Karpas-422 (cell line): Measurements from ENCODE around the gene SHC4. TPM values are rescaled to one million over a fixed set of nuclear protein-coding genes. Genes with fewer than 3 reads are reported as not detected.
"Not testable (repeated sequence)": the region's sequence is repeated elsewhere in the genome, so short reads cannot be mapped to it uniquely, and the experiment has no call there.

Experiments
- DNase-seq: peaks from one replicate; pipeline ENCODE4 v3.0.0-alpha.2; 2015
- H2AFZ ChIP-seq: fragments of 200-600 bp; sonication (generic); 2 replicates; pipeline ENCODE4 v1.6.1; 2014; ENCODE audit warnings: antibody characterized with exemption, low read length, mixed read lengths
- H3K27ac ChIP-seq: fragments of 200-600 bp; sonication (generic); 2 replicates; pipeline ENCODE4 v1.5.1; 2014; ENCODE audit warnings: mild to moderate bottlenecking, low read length, moderate library complexity
- H3K27me3 ChIP-seq: fragments of 200-600 bp; sonication (generic); 2 replicates; pipeline ENCODE4 v1.6.1; 2014; ENCODE audit warnings: low read length, mixed read lengths
- H3K36me3 ChIP-seq: fragments of 200-600 bp; sonication (generic); 2 replicates; pipeline ENCODE4 v1.6.1; 2014; ENCODE audit warnings: low read length, mixed read lengths; ENCODE audit not compliant: insufficient read depth
- H3K4me1 ChIP-seq: fragments of 200-600 bp; sonication (generic); 2 replicates; pipeline ENCODE4 v1.6.1; 2014; ENCODE audit warnings: mild to moderate bottlenecking, low read length, mixed read lengths
- H3K4me2 ChIP-seq: fragments of 200-600 bp; sonication (generic); 2 replicates; pipeline ENCODE4 v1.6.1; 2014; ENCODE audit warnings: low read length, low read depth, mild to moderate bottlenecking; ENCODE audit not compliant: poor library complexity, severe bottlenecking
- H3K4me3 ChIP-seq: fragments of 200-600 bp; sonication (generic); 2 replicates; pipeline ENCODE4 v1.5.1; 2014; ENCODE audit warnings: mild to moderate bottlenecking, antibody characterized with exemption, low read length, mixed read lengths
- H3K79me2 ChIP-seq: fragments of 200-600 bp; sonication (generic); 2 replicates; pipeline ENCODE4 v1.6.1; 2014; ENCODE audit warnings: mild to moderate bottlenecking, low read length, mixed read lengths
- H3K9ac ChIP-seq: fragments of 200-600 bp; sonication (generic); 2 replicates; pipeline ENCODE4 v1.6.0; 2014; ENCODE audit warnings: low read length
- H3K9me2 ChIP-seq: fragments of 200-600 bp; sonication (generic), shearing (Covaris generic); replicated peaks from 2 replicates; pipeline ENCODE4 v1.6.0; 2014; ENCODE audit warnings: mild to moderate bottlenecking, low read length, moderate library complexity; ENCODE audit not compliant: insufficient read depth
- H3K9me3 ChIP-seq: fragments of 300-700, 200-600 bp; sonication (generic); 2 replicates; pipeline ENCODE4 v1.6.1; 2014; ENCODE audit warnings: low read length, mixed read lengths
- H4K20me1 ChIP-seq: fragments of 200-600 bp; sonication (generic); 2 replicates; pipeline ENCODE4 v1.6.1; 2014; ENCODE audit warnings: mild to moderate bottlenecking, antibody characterized with exemption, low read length, low read depth; ENCODE audit not compliant: insufficient read depth
- total RNA-seq: library from RNA; depleted of rRNA; stranded (reverse); fragments of >200 nt; shearing (Covaris generic); gene quantifications from 2 replicates; pipeline ENCODE4 v1.2.3, GENCODE V29; 2014; ENCODE audit warnings: low replicate concordance

Gene SHC4
- total RNA-seq, 1 experiment from 2014 or later: not detected

DNA sequence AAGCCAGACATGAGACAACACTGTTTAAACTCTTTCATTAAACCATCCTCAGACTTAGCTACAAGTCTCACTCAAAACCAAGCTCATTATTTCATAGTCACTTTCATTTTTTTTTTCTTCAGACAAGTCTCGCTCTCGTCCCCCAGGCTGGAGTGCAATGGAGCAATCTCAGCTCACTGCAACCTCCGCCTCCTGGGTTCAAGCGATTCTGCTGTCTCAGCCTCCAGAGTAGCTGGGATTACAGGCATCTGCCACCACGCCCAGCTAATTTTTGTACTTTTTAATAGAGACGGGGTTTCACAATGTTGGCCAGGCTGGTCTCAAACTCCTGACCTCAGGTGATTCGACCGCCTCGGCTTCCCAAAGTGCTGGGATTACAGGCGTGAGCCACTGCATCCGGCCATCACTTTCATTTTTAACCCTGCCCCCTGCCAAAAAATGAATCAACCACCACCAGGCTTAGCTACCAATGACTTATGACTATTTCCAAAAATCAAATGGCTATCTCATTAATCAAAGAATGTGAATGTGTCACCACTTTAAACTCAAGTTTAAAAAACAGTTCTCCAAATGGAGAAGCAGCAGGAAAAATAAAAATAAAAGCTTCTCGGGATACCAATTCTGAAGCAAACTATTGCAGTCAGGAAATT, 173.1 kb downstream of the SHC4 start:
- not testable (repeated sequence) for H3K9me2 ChIP-seq, H3K4me3 ChIP-seq, H3K27me3 ChIP-seq, H3K4me1 ChIP-seq, DNase-seq, H3K27ac ChIP-seq, H3K9me3 ChIP-seq, H3K4me2 ChIP-seq, H4K20me1 ChIP-seq, H2AFZ ChIP-seq, H3K9ac ChIP-seq
- Histone ChIP-seq H3K79me2 (peaks cover 16% of the 10 kb centered on the region; the same call in 1 of the 2 replicates), H3K36me3 (peaks cover 58% of the 10 kb centered on the region)

DNA sequence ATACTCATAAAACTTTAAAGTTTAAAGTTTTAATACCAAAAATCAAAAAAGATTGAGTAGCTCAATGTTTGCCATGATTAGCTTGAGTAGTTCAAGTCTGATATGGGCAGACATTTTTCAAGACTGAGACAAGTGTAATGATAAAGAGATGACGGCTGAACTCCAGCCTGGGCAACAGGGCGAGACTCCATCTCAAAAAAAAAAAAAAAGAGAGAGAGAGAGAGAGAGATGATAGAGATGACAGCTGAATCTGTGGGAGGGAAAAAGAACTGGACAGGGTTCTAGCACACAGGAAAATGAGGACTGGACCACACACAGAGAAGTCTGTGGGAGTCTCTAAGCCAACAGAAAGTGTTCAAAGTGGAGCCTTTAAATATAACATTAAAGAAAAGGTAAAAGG, 178.0 kb downstream of the SHC4 start:
- H3K9me2 ChIP-seq: no peaks in the 10 kb centered on the region
- peaks cover 67% of the 10 kb centered on the region for H3K36me3 ChIP-seq
- no peaks in the 10 kb centered on the region for H3K4me1 ChIP-seq

DNA sequence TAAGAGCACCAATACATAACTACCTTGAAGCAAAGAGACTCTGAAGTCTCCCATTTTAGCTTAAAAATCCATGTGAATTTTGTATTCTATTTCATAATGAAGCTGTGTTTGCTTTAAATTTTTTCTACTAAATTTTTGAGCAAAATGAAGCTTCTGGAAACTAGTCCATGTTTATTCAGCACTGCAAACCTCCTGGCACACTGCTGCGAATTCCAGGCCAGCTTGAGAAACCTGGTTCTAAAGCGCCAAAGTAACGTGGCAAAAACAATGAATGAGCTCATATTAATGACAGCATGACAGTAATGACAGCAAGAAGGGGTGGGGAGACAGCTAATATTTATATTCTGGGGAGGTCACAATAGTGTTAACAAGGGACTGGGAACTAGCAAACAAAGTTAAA, 178.5 kb downstream of the SHC4 start:
- Histone ChIP-seq H3K27me3 (no peaks in the 10 kb centered on the region), H3K9me3 (no peaks in the 10 kb centered on the region), H3K27ac (no peak overlapping the region), H3K4me2 (no peak overlapping the region), H3K4me1 (no peaks in the 10 kb centered on the region), H3K79me2 (peaks cover 5% of the 10 kb centered on the region; the same call in 1 of the 2 replicates), H2AFZ (no peak overlapping the region), H3K4me3 (no peak overlapping the region), H3K9ac (no peak overlapping the region), H3K9me2 (no peaks in the 10 kb centered on the region), H3K36me3 (peaks cover 69% of the 10 kb centered on the region), H4K20me1 (no peaks in the 10 kb centered on the region)
- no peak for DNase-seq

More for the DNA sequence above, 178.0 kb downstream of the SHC4 start:
- Histone ChIP-seq H3K9me3 (no peaks in the 10 kb centered on the region), H3K4me3 (no peak overlapping the region), H2AFZ (no peak overlapping the region), H3K9ac (no peak overlapping the region), H4K20me1 (no peaks in the 10 kb centered on the region), H3K4me2 (no peak overlapping the region), H3K27me3 (no peaks in the 10 kb centered on the region), H3K27ac (no peak overlapping the region), H3K79me2 (peaks cover 5% of the 10 kb centered on the region; the same call in 1 of the 2 replicates)
- no peak for DNase-seq

DNA sequence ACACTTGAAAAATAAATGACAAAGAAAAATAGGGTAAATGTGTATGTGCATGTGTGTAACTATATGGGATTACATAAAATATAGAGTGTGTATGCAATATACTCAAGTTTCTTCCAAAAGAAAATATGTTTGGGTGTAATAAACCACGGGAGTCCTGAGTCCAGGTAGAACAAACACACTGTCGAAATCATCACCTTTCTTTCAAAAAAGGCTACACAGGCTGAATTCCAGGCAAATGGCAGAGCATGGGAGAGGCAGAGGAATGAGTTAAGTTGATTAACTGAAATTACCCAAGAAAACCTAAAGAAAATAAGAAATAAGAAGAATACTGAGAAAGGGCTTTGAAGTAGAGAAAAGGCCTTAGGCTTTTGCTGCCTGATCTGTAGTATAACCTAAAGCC, 179.0 kb downstream of the SHC4 start:
- Histone ChIP-seq H4K20me1 (no peaks in the 10 kb centered on the region), H3K4me2 (no peak overlapping the region), H3K27ac (no peak overlapping the region), H3K9me2 (no peaks in the 10 kb centered on the region), H2AFZ (no peak overlapping the region), H3K4me3 (no peak overlapping the region), H3K4me1 (no peaks in the 10 kb centered on the region), H3K36me3 (peaks cover 70% of the 10 kb centered on the region), H3K27me3 (no peaks in the 10 kb centered on the region), H3K9ac (no peak overlapping the region), H3K9me3 (no peaks in the 10 kb centered on the region), H3K79me2 (peaks cover 5% of the 10 kb centered on the region; the same call in 1 of the 2 replicates)
- DNase-seq: no peak

DNA sequence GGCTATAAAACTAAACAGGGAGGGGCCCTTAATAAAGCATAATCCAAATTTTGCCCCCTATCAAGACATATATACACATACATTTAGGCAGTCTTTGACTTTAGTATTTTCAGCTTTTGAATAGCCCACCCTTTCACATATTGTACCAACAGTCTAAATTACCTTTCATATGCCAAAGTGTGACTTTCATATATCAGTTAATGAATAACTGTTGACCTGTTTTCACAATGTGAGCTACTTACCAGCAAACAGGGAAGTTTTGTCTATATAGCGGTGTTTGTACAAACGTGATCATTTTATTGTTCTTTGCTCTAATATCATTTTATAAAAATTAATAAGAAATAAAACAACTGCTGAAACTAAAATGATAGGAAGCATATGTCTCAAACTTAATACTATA, 180.8 kb downstream of the SHC4 start:
- Histone ChIP-seq H3K9me3 (no peaks in the 10 kb centered on the region), H3K9me2 (no peaks in the 10 kb centered on the region), H3K9ac (no peak overlapping the region), H3K79me2 (peaks cover 13% of the 10 kb centered on the region), H3K27me3 (no peaks in the 10 kb centered on the region), H2AFZ (no peak overlapping the region), H3K4me2 (no peak overlapping the region), H3K36me3 (peaks cover 70% of the 10 kb centered on the region; the same call in 1 of the 2 replicates), H4K20me1 (no peaks in the 10 kb centered on the region), H3K27ac (no peak overlapping the region), H3K4me3 (no peak overlapping the region), H3K4me1 (no peaks in the 10 kb centered on the region)
- no peak for DNase-seq

DNA sequence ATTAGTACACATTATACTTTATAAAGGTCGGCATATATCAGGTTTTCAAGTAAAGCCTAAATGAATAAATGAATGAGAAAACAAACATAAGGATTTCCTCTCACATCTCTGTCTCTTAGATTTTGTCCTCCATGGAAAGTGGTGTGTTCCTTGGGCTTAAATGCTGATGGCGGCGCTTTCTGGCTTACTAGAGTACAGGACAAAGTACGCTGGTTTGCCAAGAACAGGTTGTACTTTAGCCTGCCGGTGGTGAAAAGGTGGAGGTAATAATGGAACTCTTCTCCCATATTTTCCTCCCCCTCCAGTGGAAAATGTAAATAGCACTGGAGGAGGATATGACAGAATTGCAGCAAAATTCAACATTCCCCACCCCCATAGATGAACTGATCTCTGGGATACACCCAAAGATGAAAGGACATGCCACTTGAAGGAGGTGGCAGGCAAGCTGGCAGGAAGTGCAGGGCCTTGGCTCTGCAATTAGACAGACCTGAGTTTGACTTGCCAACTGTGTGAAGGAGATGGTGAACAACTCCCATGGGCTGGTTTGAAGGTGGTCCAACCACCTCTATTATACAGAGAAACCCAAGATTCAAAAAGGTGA, 182.1 kb downstream of the SHC4 start:
- no peaks in the 10 kb centered on the region for H3K27me3 ChIP-seq
- no peak overlapping the region for H3K4me3 ChIP-seq
- H3K4me2 ChIP-seq: no peak overlapping the region
- peaks cover 72% of the 10 kb centered on the region; the same call in 1 of the 2 replicates for H3K36me3 ChIP-seq
- no peak for DNase-seq
- H3K9ac ChIP-seq: no peak overlapping the region
- H3K9me2 ChIP-seq: no peaks in the 10 kb centered on the region
- H3K4me1 ChIP-seq: no peaks in the 10 kb centered on the region
- no peak overlapping the region for H2AFZ ChIP-seq
- H4K20me1 ChIP-seq: no peaks in the 10 kb centered on the region
- H3K9me3 ChIP-seq: no peaks in the 10 kb centered on the region
- H3K27ac ChIP-seq: no peak overlapping the region
- peaks cover 19% of the 10 kb centered on the region for H3K79me2 ChIP-seq

DNA sequence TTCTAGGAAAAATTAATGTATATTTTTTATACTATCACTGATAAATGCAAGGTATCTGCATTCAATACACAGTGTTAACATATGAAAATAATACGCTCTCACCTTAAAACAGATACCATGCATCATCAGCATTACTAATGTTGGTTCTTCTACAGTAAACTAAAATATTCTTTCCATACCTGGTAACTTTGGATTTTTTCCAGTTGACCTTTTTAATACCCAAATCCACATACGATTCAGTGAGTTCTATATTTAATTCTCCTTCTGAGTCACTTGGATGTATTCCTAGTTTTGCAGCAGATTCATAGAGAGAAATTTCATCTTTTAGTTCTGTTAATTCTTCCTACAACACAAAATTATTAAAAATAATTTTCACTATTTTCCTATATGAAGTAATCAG, 182.7 kb downstream of the SHC4 start:
- Histone ChIP-seq H3K9ac (no peak overlapping the region), H3K9me2 (no peaks in the 10 kb centered on the region), H3K4me3 (no peak overlapping the region), H4K20me1 (no peaks in the 10 kb centered on the region), H3K36me3 (peaks cover 73% of the 10 kb centered on the region; the same call in 1 of the 2 replicates), H3K27ac (no peak overlapping the region), H3K9me3 (no peaks in the 10 kb centered on the region), H3K79me2 (peaks cover 22% of the 10 kb centered on the region), H3K27me3 (no peaks in the 10 kb centered on the region), H2AFZ (no peak overlapping the region), H3K4me1 (no peaks in the 10 kb centered on the region), H3K4me2 (no peak overlapping the region)
- DNase-seq: no peak

DNA sequence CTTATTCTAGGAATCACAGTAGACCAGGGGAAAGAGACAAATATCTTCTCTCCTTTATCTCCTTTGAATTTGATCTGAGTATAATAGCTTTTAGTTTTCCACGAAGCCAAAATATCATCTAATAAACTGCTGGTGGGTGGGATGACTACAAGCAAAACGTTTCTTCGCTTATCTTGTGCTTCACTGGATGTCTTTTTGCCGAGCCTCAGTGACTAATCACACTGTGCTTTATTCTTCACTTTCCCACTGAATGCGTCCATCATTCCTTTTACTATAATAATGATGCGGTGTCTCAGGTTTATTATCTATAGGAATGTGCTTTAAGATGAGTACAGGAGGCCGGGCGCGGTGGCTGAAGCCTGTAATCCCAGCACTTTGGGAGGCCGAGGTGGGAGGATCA, 185.4 kb downstream of the SHC4 start:
- H3K4me1 ChIP-seq: no peaks in the 10 kb centered on the region
- no peak overlapping the region for H2AFZ ChIP-seq
- H3K9me2 ChIP-seq: no peaks in the 10 kb centered on the region
- no peak overlapping the region for H3K9ac ChIP-seq
- H4K20me1 ChIP-seq: no peaks in the 10 kb centered on the region
- no peak overlapping the region for H3K27ac ChIP-seq
- no peak overlapping the region for H3K4me2 ChIP-seq
- H3K36me3 ChIP-seq: peaks cover 70% of the 10 kb centered on the region
- peaks cover 43% of the 10 kb centered on the region for H3K79me2 ChIP-seq
- H3K9me3 ChIP-seq: no peaks in the 10 kb centered on the region
- no peak for DNase-seq
- H3K4me3 ChIP-seq: no peak overlapping the region
- no peaks in the 10 kb centered on the region for H3K27me3 ChIP-seq
